Measurements from ENCODE around the gene CAP2. TPM values are rescaled to one million over a fixed set of nuclear protein-coding genes. Genes with fewer than 3 reads are reported as not detected.

CAP2 gene
- total and polyA plus RNA-seq, 9 donors, result 2.0 to 21.7 (median 5.0) TPM

DNA sequence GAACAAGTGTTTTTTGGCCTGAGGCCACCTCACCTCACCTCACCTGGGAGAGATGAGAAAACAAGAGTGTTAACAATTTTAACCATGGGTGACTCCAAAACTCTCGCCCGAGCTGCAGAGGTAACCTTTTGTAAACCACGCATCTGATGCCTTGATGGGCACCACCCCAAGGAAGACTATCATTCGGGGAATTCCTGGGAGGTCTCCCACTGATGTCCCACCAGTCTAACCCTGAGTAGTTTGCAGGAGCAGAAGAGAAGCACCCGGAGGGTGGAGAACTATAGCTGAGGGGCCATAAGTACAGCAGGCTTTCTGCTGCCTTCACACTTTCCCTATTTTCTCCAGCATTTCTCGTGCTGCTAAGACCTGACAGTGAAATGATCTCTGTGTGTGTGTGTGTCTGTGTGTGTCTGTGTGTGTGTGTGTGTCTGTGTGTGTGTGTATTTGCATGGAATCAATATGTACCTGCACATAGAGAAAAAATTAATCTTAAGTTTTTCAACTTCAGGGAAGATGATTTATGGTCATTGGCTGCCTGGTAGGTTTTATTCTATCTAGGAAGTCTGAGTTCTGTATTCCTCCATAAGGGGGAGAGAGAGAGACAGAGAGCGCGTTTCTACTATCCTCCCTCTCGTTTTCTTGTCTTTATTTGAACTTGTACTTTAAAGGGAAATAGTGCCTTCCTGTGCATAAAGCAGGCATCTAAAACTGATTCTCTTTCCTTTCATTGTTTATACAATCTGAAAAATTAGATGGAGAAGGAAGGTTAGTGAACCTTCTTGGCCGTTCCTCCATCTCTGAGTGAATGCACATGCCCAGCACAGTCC, 75.8 kb downstream of the CAP2 start:
- H3K27ac ChIP-seq, result no peak overlapping the region

DNA sequence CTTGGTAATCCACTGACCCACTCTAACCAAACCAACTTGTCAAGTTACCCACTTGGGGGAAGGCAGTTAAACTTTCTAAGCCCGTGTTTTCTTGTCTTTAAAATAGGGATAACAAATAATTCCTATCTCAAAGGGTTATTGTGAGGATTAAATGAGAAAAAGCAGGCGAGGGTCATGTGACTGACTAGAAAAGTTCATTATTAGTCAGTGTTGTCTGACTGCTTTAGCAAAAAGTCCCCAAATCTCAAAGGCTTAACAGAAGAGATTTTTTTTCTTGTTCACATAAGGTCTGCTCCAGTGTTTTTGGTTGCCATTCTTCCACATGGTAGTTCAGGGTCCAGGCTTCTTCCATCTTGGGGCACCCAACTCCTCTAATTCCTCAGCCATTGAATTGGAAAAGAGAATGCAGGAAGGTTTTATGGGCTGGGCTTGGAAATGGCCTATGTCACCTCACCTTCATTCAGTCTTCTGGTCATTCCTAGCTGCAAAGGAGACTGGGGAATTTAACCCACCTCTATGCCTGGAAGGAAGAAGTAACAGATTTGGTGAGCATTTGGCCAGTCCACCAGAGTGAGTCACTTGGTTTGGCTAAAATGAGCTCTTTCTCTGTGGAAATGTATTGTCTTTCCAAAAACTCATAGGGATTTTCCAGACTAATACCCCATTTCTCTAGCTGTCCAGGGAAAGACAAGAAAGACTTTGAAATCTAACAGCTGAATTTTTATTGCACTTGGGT, 77.0 kb downstream of the CAP2 start:
- no peaks in the 10 kb centered on the region for H3K27me3 ChIP-seq
- TF ChIP-seq, protein P1, sequence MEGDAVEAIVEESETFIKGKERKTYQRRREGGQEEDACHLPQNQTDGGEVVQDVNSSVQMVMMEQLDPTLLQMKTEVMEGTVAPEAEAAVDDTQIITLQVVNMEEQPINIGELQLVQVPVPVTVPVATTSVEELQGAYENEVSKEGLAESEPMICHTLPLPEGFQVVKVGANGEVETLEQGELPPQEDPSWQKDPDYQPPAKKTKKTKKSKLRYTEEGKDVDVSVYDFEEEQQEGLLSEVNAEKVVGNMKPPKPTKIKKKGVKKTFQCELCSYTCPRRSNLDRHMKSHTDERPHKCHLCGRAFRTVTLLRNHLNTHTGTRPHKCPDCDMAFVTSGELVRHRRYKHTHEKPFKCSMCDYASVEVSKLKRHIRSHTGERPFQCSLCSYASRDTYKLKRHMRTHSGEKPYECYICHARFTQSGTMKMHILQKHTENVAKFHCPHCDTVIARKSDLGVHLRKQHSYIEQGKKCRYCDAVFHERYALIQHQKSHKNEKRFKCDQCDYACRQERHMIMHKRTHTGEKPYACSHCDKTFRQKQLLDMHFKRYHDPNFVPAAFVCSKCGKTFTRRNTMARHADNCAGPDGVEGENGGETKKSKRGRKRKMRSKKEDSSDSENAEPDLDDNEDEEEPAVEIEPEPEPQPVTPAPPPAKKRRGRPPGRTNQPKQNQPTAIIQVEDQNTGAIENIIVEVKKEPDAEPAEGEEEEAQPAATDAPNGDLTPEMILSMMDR (IDR thresholded peaks at IDR 0.05), result no peak
- TF ChIP-seq POLR2A (IDR thresholded peaks at IDR 0.05) (no peak), EP300 (IDR thresholded peaks at IDR 0.05) (no peak)
- no peak for DNase-seq
- H3K36me3 ChIP-seq, result no peaks in the 10 kb centered on the region
- H3K4me1 ChIP-seq (ENCODE audit: insufficient read depth), result no peaks in the 10 kb centered on the region
- no peaks in the 10 kb centered on the region for H3K9me3 ChIP-seq
- 73 to 91% (median 86%) methylated on average over 2 of the region's 2 CpGs for WGBS, 3 donors
- intact Hi-C loops (cut with DNase I), result loop anchor here in 1 of 4 donors (5.0 kb wide), 2 partner anchors 517 to 723 kb away; partner anchors contain the start of gene KIF13A
- H3K4me3 ChIP-seq, result no peak overlapping the region
- no peak overlapping the region for H3K27ac ChIP-seq

More for the DNA sequence above, 75.8 kb downstream of the CAP2 start:
- Histone ChIP-seq H3K9me3 (no peaks in the 10 kb centered on the region), H3K4me3 (no peak overlapping the region), H3K27me3 (no peaks in the 10 kb centered on the region), H3K4me1 (ENCODE audit: insufficient read depth) (no peaks in the 10 kb centered on the region), H3K36me3 (no peaks in the 10 kb centered on the region)
- intact Hi-C loops (cut with DNase I), result no loop called here
- no peak for TF ChIP-seq EP300 (IDR thresholded peaks at IDR 0.05)
- no peak for TF ChIP-seq POLR2A (IDR thresholded peaks at IDR 0.05)
- 64 to 74% (median 70%) methylated on average over 10 of the region's 10 CpGs for WGBS, 3 donors
- DNase-seq, result no peak

DNA sequence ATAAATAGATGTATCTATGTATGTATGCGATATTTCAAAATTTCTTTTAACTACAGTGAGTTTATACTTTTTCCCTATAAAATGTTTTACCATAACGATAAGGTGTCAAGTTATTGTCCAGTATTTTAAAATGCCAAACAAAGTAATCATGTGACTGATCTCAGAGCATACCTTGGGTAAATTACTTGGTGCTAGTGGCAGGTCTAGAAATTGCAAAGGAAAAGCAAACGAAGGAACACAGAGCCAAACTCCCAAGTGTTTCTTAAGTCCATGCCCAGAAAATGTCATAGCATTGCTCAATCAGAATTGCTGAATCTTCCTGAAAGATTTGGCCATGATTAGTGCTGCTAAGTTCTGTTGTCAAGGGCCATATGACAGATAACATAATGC, 77.5 kb downstream of the CAP2 start:
- 65 to 89% (median 77%) methylated on average over 3 of the region's 3 CpGs for WGBS, 3 donors
- intact Hi-C loops (cut with DNase I), result loop anchor here in 1 of 4 donors (5.0 kb wide), 2 partner anchors 516 to 724 kb away; partner anchors contain the start of gene KIF13A
- Histone ChIP-seq H3K9me3 (no peaks in the 10 kb centered on the region), H3K4me3 (no peak overlapping the region), H3K27ac (no peak overlapping the region), H3K36me3 (no peaks in the 10 kb centered on the region), H3K4me1 (ENCODE audit: insufficient read depth) (no peaks in the 10 kb centered on the region), H3K27me3 (no peaks in the 10 kb centered on the region)
- TF ChIP-seq EP300 (IDR thresholded peaks at IDR 0.05) (no peak), POLR2A (IDR thresholded peaks at IDR 0.05) (no peak)
- TF ChIP-seq, protein P1 (IDR thresholded peaks at IDR 0.05), result no peak
- no peak for DNase-seq

GRCh38 chr6:17472653-17473183, 79.3 kb downstream of the CAP2 start:
- no peaks in the 10 kb centered on the region for H3K4me1 ChIP-seq (ENCODE audit: insufficient read depth)
- intact Hi-C loops (cut with DNase I), result loop anchor here in 1 of 4 donors (5.0 kb wide), 2 partner anchors 515 to 725 kb away; partner anchors contain the start of gene KIF13A

More at GRCh38 chr6:17472653-17473183, 79.3 kb downstream of the CAP2 start:
- WGBS, 3 donors, result 73 to 87% (median 84%) methylated on average over 2 of the region's 2 CpGs
- H3K4me3 ChIP-seq, result no peak overlapping the region
- DNase-seq, result no peak
- H3K27me3 ChIP-seq, result no peaks in the 10 kb centered on the region
- H3K36me3 ChIP-seq, result no peaks in the 10 kb centered on the region
- TF ChIP-seq, protein P1 (IDR thresholded peaks at IDR 0.05), result no peak
- no peak overlapping the region for H3K27ac ChIP-seq
- no peaks in the 10 kb centered on the region for H3K9me3 ChIP-seq
